ENCODE results near the gene KPNA5. TPM values are rescaled to one million over a fixed set of nuclear protein-coding genes. Genes with fewer than 3 reads are reported as not detected.
"Not testable (repeated sequence)": the region's sequence is repeated elsewhere in the genome, so short reads cannot be mapped to it uniquely, and the experiment has no call there.

KPNA5 gene
- total RNA-seq, 2 experiments from 2014 or later = 60.0 to 66.0 TPM

GRCh38 chr6:116661594-116661993 is 19.4 kb upstream of the KPNA5 start:
- no peaks in the 10 kb centered on the region for H3K27me3 Mint-ChIP-seq
- ChIA-PET POLR2A (no interaction called here), CTCF (no interaction called here)
- Histone ChIP-seq H3K27ac (ENCODE audit: low read depth in 1 of 2, low read length in 2 of 2) (no peak overlapping the region), H3K27me3 (ENCODE audit: control insufficient read depth in 1 of 2, insufficient read depth in 2 of 2, low read length in 2 of 2) (no peaks in the 10 kb centered on the region), H3K4me1 (ENCODE audit: insufficient read depth, low read length) (peaks cover 15% of the 10 kb centered on the region), H3K9me3 (ENCODE audit: control insufficient read depth in 1 of 2, insufficient read depth in 1 of 2, low read length in 2 of 2) (no peaks in the 10 kb centered on the region), H3K36me3 (ENCODE audit: insufficient read depth, low read length) (peaks cover 21% of the 10 kb centered on the region), H3K4me3 (ENCODE audit: low read length) (no peak overlapping the region)
- DNase-seq (no peak), ATAC-seq (ENCODE audit: poor library complexity) (no peak)
- H3K9me3 Mint-ChIP-seq = no peaks in the 10 kb centered on the region
- H3K36me3 Mint-ChIP-seq (ENCODE audit: low read depth) = peaks cover 41% of the 10 kb centered on the region
- no peak for TF ChIP-seq CTCF (IDR thresholded peaks at IDR 0.05)
- no peak overlapping the region for H3K4me3 Mint-ChIP-seq
- H3K4me1 Mint-ChIP-seq (ENCODE audit: low read depth) = peaks cover 56% of the 10 kb centered on the region
- intact Hi-C loops (cut with DNase I, micrococcal nuclease) = loop anchor here (10.0 kb wide), 1 partner anchor 407 kb away; the partner anchor contains the start of gene TSPYL4 (in 2 of the 2)
- H3K27ac Mint-ChIP-seq = no peak overlapping the region

- DNase-seq (no peak), ATAC-seq (ENCODE audit: poor library complexity) (no peak)
- no peak for TF ChIP-seq CTCF (IDR thresholded peaks at IDR 0.05)
- POLR2A ChIA-PET = no interaction called here
- no peaks in the 10 kb centered on the region for H3K27me3 ChIP-seq (ENCODE audit: control insufficient read depth in 1 of 2, insufficient read depth in 2 of 2, low read length in 2 of 2)
- intact Hi-C loops (cut with DNase I, micrococcal nuclease) = loop anchor here (10.0 kb wide), 1 partner anchor 407 kb away; the partner anchor contains the start of gene TSPYL4 (in 2 of the 2)
- no peak overlapping the region for H3K4me3 ChIP-seq (ENCODE audit: low read length)
- H3K27ac ChIP-seq (ENCODE audit: low read depth in 1 of 2, low read length in 2 of 2) = no peak overlapping the region
- H3K4me1 ChIP-seq (ENCODE audit: insufficient read depth, low read length) = peaks cover 15% of the 10 kb centered on the region
- H3K27ac Mint-ChIP-seq = no peak overlapping the region
- CTCF ChIA-PET = no interaction called here
- peaks cover 19% of the 10 kb centered on the region for H3K36me3 ChIP-seq (ENCODE audit: insufficient read depth, low read length)
- H3K9me3 Mint-ChIP-seq = no peaks in the 10 kb centered on the region
- H3K4me1 Mint-ChIP-seq (ENCODE audit: low read depth) = peaks cover 62% of the 10 kb centered on the region
- no peak overlapping the region for H3K4me3 Mint-ChIP-seq
- no peaks in the 10 kb centered on the region for H3K9me3 ChIP-seq (ENCODE audit: control insufficient read depth in 1 of 2, insufficient read depth in 1 of 2, low read length in 2 of 2)
- peaks cover 39% of the 10 kb centered on the region for H3K36me3 Mint-ChIP-seq (ENCODE audit: low read depth)
- no peaks in the 10 kb centered on the region for H3K27me3 Mint-ChIP-seq
Measured at GRCh38 chr6:116662202-116662601, 18.8 kb upstream of the KPNA5 start.

- Mint-ChIP-seq H3K27ac (no peak overlapping the region), H3K9me3 (no peaks in the 10 kb centered on the region), H3K36me3 (ENCODE audit: low read depth) (peaks cover 33% of the 10 kb centered on the region), H3K4me1 (ENCODE audit: low read depth) (peaks cover 73% of the 10 kb centered on the region), H3K4me3 (no peak overlapping the region), H3K27me3 (no peaks in the 10 kb centered on the region)
- Histone ChIP-seq H3K27ac (ENCODE audit: low read depth in 1 of 2, low read length in 2 of 2) (no peak overlapping the region), H3K4me3 (ENCODE audit: low read length) (no peak overlapping the region), H3K4me1 (ENCODE audit: insufficient read depth, low read length) (peaks cover 22% of the 10 kb centered on the region), H3K9me3 (ENCODE audit: control insufficient read depth in 1 of 2, insufficient read depth in 1 of 2, low read length in 2 of 2) (no peaks in the 10 kb centered on the region), H3K36me3 (ENCODE audit: insufficient read depth, low read length) (peaks cover 11% of the 10 kb centered on the region), H3K27me3 (ENCODE audit: control insufficient read depth in 1 of 2, insufficient read depth in 2 of 2, low read length in 2 of 2) (no peaks in the 10 kb centered on the region)
- ChIA-PET CTCF (no interaction called here), POLR2A (interaction anchor here (1.2 kb wide), 1 partner anchor 92 kb away, joined by 3 read pairs; the partner anchor contains the start of gene RWDD1)
- ATAC-seq (ENCODE audit: poor library complexity) = no peak
- no peak for TF ChIP-seq CTCF (IDR thresholded peaks at IDR 0.05)
- intact Hi-C loops (cut with DNase I, micrococcal nuclease) = loop anchor here (10.0 kb wide), 1 partner anchor 409 kb away; the partner anchor contains the start of gene TSPYL4 (in 2 of the 2)
- DNase-seq = no peak
Measured at GRCh38 chr6:116663308-116663707, 17.7 kb upstream of the KPNA5 start.

GRCh38 chr6:116664169-116664568 is 16.8 kb upstream of the KPNA5 start:
- H3K9me3 ChIP-seq (ENCODE audit: control insufficient read depth in 1 of 2, insufficient read depth in 1 of 2, low read length in 2 of 2); H3K27me3 ChIP-seq (ENCODE audit: control insufficient read depth in 1 of 2, insufficient read depth in 2 of 2, low read length in 2 of 2); H3K27ac Mint-ChIP-seq; DNase-seq; H3K36me3 ChIP-seq (ENCODE audit: insufficient read depth, low read length); H3K27me3 Mint-ChIP-seq; H3K9me3 Mint-ChIP-seq; H3K4me3 ChIP-seq (ENCODE audit: low read length); H3K27ac ChIP-seq (ENCODE audit: low read depth in 1 of 2, low read length in 2 of 2); ATAC-seq (ENCODE audit: poor library complexity); CTCF ChIA-PET: not testable (repeated sequence)
- peaks cover 76% of the 10 kb centered on the region for H3K4me1 Mint-ChIP-seq (ENCODE audit: low read depth)
- intact Hi-C loops (cut with DNase I, micrococcal nuclease) = loop anchor here (10.0 kb wide), 1 partner anchor 409 kb away; the partner anchor contains the start of gene TSPYL4 (in 2 of the 2)
- POLR2A ChIA-PET = interaction anchor here (0.7 to 1.2 kb wide), 2 partner anchors 32 to 93 kb away, joined by 3 read pairs; partner anchors contain the start of gene RWDD1
- peak overlapping the region; percentile 32 for H3K4me3 Mint-ChIP-seq
- H3K4me1 ChIP-seq (ENCODE audit: insufficient read depth, low read length) = peaks cover 27% of the 10 kb centered on the region
- peaks cover 29% of the 10 kb centered on the region for H3K36me3 Mint-ChIP-seq (ENCODE audit: low read depth)
